ENCODE data around the gene NR2F2.

NR2F2 gene

DNA sequence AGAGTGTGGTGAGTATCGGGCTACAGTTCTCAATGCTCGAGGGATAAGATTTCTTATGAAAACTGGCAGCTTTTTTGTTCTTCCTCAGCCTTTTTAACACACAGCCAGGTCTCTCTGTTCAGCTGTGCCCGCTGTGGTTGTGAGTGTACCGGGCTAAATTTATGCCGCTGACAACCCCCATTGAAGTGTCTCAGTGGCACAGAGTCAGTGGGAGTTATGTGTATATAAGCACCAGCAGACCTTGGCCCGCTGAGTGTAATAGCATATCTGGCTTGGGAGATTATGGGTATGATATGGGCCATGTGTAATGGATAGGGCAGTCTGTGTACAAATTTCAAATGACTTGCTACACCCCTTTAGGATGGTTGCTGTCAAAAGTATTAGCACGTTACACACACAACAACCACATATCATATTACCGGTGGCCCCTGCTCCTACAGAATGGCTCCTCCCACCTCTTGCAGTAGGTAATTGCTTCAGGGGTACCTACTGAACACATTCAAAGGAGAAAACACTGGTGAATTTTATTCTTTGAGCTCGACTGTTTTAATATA, 26.9 kb upstream of the NR2F2 start:
- Histone ChIP-seq H3K36me3 (ENCODE audit: insufficient read depth, low read length) (no peaks in the 10 kb centered on the region), H3K27me3 (ENCODE audit: insufficient read depth, low read length) (no peaks in the 10 kb centered on the region), H3K4me1 (ENCODE audit: insufficient read depth, low read length) (peaks cover 3% of the 10 kb centered on the region; the same call in 1 of the 2 replicates), H3K27ac (ENCODE audit: low read depth, low read length) (no peak overlapping the region), H3K9ac (ENCODE audit: low read depth, low read length) (no peak overlapping the region), H3K9me3 (ENCODE audit: insufficient read depth, low read depth, low read length) (peaks cover 7% of the 10 kb centered on the region), H3K4me3 (ENCODE audit: low read length) (no peak overlapping the region)
- 85% methylated on average over 9 of the region's 9 CpGs for WGBS

DNA sequence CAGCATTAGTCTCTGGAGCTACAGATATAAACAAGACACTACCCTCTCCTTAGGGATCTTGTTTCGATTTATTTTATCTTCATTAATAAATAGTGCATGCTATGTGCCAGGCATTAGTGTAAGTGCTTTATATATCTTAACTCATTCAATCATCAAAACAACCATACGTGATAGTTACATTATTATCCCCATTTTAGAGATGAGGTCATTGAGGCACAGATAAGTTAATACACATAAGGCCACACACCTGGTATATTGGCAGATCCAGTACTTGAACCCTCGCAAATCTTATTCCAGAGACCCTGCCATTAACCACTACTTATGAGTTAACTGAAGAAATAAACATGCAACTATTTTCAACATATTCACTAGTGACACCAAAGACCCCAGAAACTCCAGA, 25.7 kb upstream of the NR2F2 start:
- no peaks in the 10 kb centered on the region for H3K27me3 ChIP-seq (ENCODE audit: insufficient read depth, low read length)
- H3K4me1 ChIP-seq (ENCODE audit: insufficient read depth, low read length) = peaks cover 3% of the 10 kb centered on the region; the same call in 1 of the 2 replicates
- no peaks in the 10 kb centered on the region for H3K9me3 ChIP-seq (ENCODE audit: insufficient read depth, low read depth, low read length)
- no peak overlapping the region for H3K27ac ChIP-seq (ENCODE audit: low read depth, low read length)
- no peaks in the 10 kb centered on the region for H3K36me3 ChIP-seq (ENCODE audit: insufficient read depth, low read length)
- H3K4me3 ChIP-seq (ENCODE audit: low read length) = no peak overlapping the region
- no peak overlapping the region for H3K9ac ChIP-seq (ENCODE audit: low read depth, low read length)
- WGBS = 86% methylated on average over 2 of the region's 3 CpGs

DNA sequence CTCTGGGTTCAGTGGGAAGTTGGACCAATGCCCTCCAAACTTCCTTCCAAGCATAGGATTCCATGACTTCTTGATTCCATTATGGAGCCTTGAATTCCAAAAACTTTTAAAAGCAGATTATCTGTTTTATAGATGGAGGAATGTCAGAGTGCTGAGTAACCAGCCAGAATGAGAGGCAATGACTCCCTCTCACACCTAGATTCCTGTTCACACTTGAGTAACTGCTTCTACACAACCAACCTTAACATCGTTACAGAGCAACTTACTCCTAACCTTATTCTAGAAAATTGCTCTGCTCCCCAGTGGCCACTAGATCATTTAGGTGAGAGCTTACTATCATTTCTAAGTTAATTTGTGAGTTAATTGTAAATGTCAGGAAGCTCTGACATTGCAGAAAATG, 24.2 kb upstream of the NR2F2 start:
- WGBS = 94% methylated on average over 1 of the region's 1 CpG
- H3K36me3 ChIP-seq (ENCODE audit: insufficient read depth, low read length) = no peaks in the 10 kb centered on the region
- no peak overlapping the region for H3K4me3 ChIP-seq (ENCODE audit: low read length)
- peaks cover 3% of the 10 kb centered on the region; the same call in 1 of the 2 replicates for H3K4me1 ChIP-seq (ENCODE audit: insufficient read depth, low read length)
- no peak overlapping the region for H3K9ac ChIP-seq (ENCODE audit: low read depth, low read length)
- no peaks in the 10 kb centered on the region for H3K9me3 ChIP-seq (ENCODE audit: insufficient read depth, low read depth, low read length)
- no peak overlapping the region for H3K27ac ChIP-seq (ENCODE audit: low read depth, low read length)
- H3K27me3 ChIP-seq (ENCODE audit: insufficient read depth, low read length) = no peaks in the 10 kb centered on the region; the same call in 1 of the 2 replicates

DNA sequence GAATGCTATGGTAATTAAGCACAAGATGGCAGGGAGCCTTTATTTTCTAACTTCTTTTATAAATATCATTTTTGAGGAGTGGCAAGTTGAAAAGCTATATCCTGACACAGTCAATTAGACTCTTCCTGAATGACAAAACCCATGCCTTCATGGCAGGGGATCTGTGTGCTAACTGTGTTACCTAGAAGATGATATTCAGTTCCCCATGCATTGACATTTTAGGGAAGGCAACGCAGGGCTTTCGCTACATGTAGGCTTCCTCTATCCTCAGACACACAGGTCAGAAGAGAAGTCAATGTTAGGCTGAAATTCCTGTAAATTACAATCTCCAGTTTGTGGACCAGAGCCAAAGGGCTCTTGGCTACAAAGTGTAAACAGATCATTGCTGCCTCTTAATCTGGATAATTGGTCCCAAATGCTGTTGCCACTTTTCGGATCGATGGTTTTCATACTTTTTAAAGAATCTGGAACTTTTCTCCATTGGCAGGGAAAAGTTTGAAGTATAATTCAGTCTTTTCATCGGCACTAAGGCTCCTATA, 22.6 kb upstream of the NR2F2 start:
- no peak overlapping the region for H3K9ac ChIP-seq (ENCODE audit: low read depth, low read length)
- H3K27ac ChIP-seq (ENCODE audit: low read depth, low read length) = no peak overlapping the region
- H3K4me3 ChIP-seq (ENCODE audit: low read length) = no peak overlapping the region

DNA sequence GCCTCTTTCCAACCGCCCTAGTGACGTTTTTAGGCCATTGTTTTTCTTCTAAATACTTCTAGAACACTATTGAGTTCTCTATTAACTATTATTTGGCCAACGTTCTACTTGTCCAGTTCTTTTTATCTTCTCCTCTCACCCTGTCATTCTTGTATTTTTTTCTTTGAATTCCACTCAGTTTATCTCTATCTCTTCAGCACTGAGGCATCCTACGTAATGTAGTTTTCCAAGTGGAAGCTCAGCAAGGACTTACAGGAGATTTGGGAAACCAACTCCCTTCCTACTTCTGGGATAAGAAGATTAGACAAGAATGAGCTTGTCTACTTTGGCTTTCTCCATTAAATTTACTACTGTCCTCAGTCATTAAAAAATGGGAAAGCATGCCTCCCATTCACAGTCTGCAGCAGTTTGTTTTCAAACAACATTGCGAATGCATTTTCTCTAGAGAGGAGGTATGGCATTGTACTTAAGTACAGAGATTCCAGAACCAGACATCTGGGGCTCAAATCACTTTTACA, 21.3 kb upstream of the NR2F2 start:
- Histone ChIP-seq H3K36me3 (ENCODE audit: insufficient read depth, low read length) (no peaks in the 10 kb centered on the region), H3K4me3 (ENCODE audit: low read length) (no peak overlapping the region), H3K9me3 (ENCODE audit: insufficient read depth, low read depth, low read length) (no peaks in the 10 kb centered on the region), H3K27me3 (ENCODE audit: insufficient read depth, low read length) (no peaks in the 10 kb centered on the region; the same call in 1 of the 2 replicates), H3K27ac (ENCODE audit: low read depth, low read length) (no peak overlapping the region), H3K9ac (ENCODE audit: low read depth, low read length) (no peak overlapping the region), H3K4me1 (ENCODE audit: insufficient read depth, low read length) (peaks cover 5% of the 10 kb centered on the region; the same call in 1 of the 2 replicates)
- WGBS = 70% methylated on average over 5 of the region's 5 CpGs

More for the DNA sequence above, 22.6 kb upstream of the NR2F2 start:
- Histone ChIP-seq H3K36me3 (ENCODE audit: insufficient read depth, low read length) (no peaks in the 10 kb centered on the region), H3K4me1 (ENCODE audit: insufficient read depth, low read length) (peaks cover 8% of the 10 kb centered on the region), H3K27me3 (ENCODE audit: insufficient read depth, low read length) (no peaks in the 10 kb centered on the region; the same call in 1 of the 2 replicates), H3K9me3 (ENCODE audit: insufficient read depth, low read depth, low read length) (no peaks in the 10 kb centered on the region)
- WGBS = 93% methylated on average over 5 of the region's 5 CpGs

DNA sequence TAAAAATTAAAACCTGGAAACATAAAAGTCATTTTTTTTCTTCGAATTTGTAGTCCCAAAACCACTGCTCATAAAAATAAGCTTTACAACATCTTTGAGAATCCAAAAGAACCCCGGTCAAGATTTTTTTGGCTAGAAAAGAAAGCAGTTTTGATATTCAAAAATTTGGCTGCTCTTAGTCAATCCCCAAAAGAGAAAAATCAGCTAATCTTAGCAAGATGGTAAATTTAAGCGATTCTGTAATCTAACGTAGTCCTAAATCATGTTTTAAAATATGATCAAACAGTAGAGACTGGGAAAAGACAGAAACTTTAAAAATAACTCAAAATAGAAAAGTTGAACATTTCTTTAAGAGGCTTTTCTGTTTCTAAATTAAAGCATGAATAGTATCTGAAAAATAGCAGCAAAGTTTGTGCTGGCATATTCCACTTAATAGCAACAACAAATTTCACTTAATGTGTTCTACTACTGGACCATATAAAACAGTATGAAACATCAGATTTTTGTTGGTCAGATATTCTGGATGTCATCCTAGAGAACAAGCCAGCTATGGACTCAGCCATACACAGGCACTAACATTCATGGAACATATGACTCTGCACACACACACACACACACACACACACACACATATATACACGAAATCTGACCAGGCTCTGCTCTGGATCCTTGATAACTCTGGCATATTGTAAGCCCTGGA, 19.1 kb upstream of the NR2F2 start:
- Histone ChIP-seq H3K9me3 (ENCODE audit: insufficient read depth, low read depth, low read length) (no peaks in the 10 kb centered on the region), H3K27ac (ENCODE audit: low read depth, low read length) (no peak overlapping the region), H3K36me3 (ENCODE audit: insufficient read depth, low read length) (no peaks in the 10 kb centered on the region), H3K27me3 (ENCODE audit: insufficient read depth, low read length) (peaks cover 8% of the 10 kb centered on the region), H3K4me1 (ENCODE audit: insufficient read depth, low read length) (peaks cover 5% of the 10 kb centered on the region; the same call in 1 of the 2 replicates), H3K9ac (ENCODE audit: low read depth, low read length) (no peak overlapping the region), H3K4me3 (ENCODE audit: low read length) (no peak overlapping the region)
- 98% methylated on average over 5 of the region's 5 CpGs for WGBS

DNA sequence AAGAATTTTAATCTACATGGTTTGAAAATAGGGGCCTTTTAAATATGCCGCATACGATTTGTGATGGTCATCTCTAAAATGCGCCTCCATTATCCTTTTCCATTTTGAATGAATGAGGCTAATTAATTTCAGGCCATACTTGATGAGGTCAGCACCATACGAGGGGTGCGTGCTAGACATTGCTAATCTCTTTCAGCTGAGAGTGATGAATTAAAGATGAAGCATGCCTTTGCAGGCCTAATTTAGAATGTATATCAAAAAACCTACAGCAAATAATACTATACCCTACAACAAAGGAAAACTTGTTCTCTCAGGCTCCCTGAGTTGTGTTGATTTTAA, 18.6 kb upstream of the NR2F2 start:
- no peak overlapping the region for H3K4me3 ChIP-seq (ENCODE audit: low read length)
- H3K9me3 ChIP-seq (ENCODE audit: insufficient read depth, low read depth, low read length) = no peaks in the 10 kb centered on the region
- H3K4me1 ChIP-seq (ENCODE audit: insufficient read depth, low read length) = peaks cover 5% of the 10 kb centered on the region; the same call in 1 of the 2 replicates
- peaks cover 8% of the 10 kb centered on the region for H3K27me3 ChIP-seq (ENCODE audit: insufficient read depth, low read length)
- no peak overlapping the region for H3K9ac ChIP-seq (ENCODE audit: low read depth, low read length)
- H3K27ac ChIP-seq (ENCODE audit: low read depth, low read length) = no peak overlapping the region
- 96% methylated on average over 5 of the region's 5 CpGs for WGBS
- no peaks in the 10 kb centered on the region for H3K36me3 ChIP-seq (ENCODE audit: insufficient read depth, low read length)

DNA sequence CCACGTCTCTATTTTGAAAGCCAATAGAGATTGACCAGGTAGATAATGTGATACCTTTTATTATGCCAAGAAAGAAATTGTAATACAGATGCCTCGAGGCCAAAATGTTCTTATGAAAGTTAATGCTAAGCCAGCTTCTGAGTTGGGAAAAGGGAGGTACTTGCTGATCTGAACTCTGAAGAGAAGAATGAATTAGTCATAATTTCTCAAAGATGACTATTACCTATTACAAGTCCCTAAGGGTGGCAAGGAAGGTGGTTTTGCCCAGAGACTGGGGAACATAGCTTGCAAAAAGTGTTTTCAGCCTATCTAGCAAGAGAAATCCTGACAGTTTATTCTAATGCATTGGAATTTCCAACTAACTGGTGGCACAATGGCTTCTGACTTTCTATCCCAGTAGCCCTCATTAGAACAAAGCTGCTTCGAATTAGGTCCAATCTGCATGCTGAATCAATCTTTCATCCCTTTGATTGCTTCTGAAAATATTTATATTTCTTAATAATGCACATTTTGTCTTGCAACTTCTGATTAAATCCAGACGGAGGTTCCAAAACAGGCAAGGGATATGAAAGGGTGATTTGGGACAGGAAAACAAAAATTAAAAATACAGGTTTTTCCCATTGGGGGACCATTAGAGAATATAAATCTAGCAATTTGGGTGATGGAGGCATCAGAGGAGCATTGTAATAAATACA, 17.7 kb upstream of the NR2F2 start:
- H3K27ac ChIP-seq (ENCODE audit: low read depth, low read length) = no peak overlapping the region
- WGBS = 78% methylated on average over 4 of the region's 4 CpGs
- H3K4me1 ChIP-seq (ENCODE audit: insufficient read depth, low read length) = peaks cover 5% of the 10 kb centered on the region; the same call in 1 of the 2 replicates
- H3K36me3 ChIP-seq (ENCODE audit: insufficient read depth, low read length) = no peaks in the 10 kb centered on the region
- H3K27me3 ChIP-seq (ENCODE audit: insufficient read depth, low read length) = peaks cover 14% of the 10 kb centered on the region
- H3K9me3 ChIP-seq (ENCODE audit: insufficient read depth, low read depth, low read length) = no peaks in the 10 kb centered on the region
- H3K4me3 ChIP-seq (ENCODE audit: low read length) = no peak overlapping the region
- no peak overlapping the region for H3K9ac ChIP-seq (ENCODE audit: low read depth, low read length)

DNA sequence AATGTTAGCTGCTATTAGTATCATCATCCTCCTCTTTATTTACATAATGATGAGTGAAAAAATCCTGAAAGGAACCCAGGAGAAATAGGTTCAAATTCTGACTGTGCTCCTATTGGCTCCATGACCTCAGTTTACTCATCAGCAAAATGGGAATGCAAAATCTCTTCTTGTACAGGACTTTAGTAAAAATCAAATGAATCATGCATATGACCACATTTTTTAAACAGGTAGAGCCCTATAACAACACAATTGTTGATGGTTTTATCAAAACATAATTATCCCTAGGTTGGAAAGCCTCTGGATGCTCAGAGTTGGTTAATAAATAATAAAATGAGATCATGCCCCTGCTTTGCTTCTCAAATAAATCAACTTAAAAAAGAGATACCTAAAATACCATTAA, 16.0 kb upstream of the NR2F2 start:
- no peak overlapping the region for H3K27ac ChIP-seq (ENCODE audit: low read depth, low read length)
- no peaks in the 10 kb centered on the region for H3K9me3 ChIP-seq (ENCODE audit: insufficient read depth, low read depth, low read length)
- H3K9ac ChIP-seq (ENCODE audit: low read depth, low read length) = no peak overlapping the region
- peaks cover 31% of the 10 kb centered on the region for H3K27me3 ChIP-seq (ENCODE audit: insufficient read depth, low read length)
- H3K4me1 ChIP-seq (ENCODE audit: insufficient read depth, low read length) = peaks cover 5% of the 10 kb centered on the region; the same call in 1 of the 2 replicates
- no peaks in the 10 kb centered on the region for H3K36me3 ChIP-seq (ENCODE audit: insufficient read depth, low read length)
- H3K4me3 ChIP-seq (ENCODE audit: low read length) = no peak overlapping the region

DNA sequence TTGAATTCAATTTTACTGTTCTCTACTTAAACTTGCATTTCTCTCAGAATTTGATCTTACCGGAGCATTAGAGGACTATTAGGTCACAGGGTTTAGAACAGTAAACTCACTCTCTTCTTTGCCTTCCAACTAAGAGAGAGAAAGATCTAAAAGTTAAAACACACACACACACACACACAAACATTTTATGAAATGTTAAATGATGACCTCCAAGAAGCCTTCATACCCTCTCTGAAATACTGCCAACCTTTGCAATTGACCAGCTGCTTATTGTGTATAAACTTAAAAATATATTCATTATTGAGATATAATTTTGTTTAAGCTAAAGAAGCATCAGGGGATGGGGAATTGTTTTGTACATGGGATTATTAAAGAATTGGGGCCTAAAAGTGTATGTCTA, 15.5 kb upstream of the NR2F2 start:
- peaks cover 5% of the 10 kb centered on the region; the same call in 1 of the 2 replicates for H3K4me1 ChIP-seq (ENCODE audit: insufficient read depth, low read length)
- no peak overlapping the region for H3K9ac ChIP-seq (ENCODE audit: low read depth, low read length)
- H3K27me3 ChIP-seq (ENCODE audit: insufficient read depth, low read length) = peaks cover 36% of the 10 kb centered on the region
- no peaks in the 10 kb centered on the region for H3K9me3 ChIP-seq (ENCODE audit: insufficient read depth, low read depth, low read length)
- H3K27ac ChIP-seq (ENCODE audit: low read depth, low read length) = no peak overlapping the region
- H3K4me3 ChIP-seq (ENCODE audit: low read length) = no peak overlapping the region
- WGBS = 91% methylated on average over 1 of the region's 1 CpG
- no peaks in the 10 kb centered on the region for H3K36me3 ChIP-seq (ENCODE audit: insufficient read depth, low read length)

Data from HUES64 (cell line).